ENCODE data around the gene SNAI1. TPM values are rescaled to one million over a fixed set of nuclear protein-coding genes. Genes with fewer than 3 reads are reported as not detected.
A peak's percentile ranks its signal among the peaks of the same experiment; 100 is the strongest.

Gene SNAI1
- total RNA-seq, 3 donors from 2014 or later: 0.80 to 5.0 (median 4.3) TPM

DNA sequence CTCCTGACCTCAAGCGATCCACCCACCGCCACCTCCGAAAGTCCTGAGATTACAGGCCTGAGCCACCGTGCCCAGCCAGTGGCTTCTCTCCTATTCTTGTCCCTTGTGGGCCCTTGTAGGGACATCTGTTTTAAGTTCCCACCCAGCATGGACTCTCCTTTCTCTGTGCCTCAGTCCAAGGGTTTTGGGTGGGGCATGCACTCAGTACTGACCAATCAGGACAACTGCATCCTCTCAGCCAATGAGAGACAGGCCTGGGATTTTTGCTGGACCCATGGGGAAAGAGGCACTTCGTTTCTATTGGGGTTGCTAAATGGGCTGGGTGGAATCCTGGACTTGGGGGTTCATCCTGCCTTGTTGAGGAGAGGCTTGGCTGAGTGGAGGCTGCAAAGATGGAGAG, 34.4 kb downstream of the SNAI1 start:
- Histone ChIP-seq H3K4me1 (peaks cover 0 to 4% of the 10 kb centered on the region in 2 donors), H3K27ac (peak overlapping the region in 1 of 2 donors; percentile 48), H3K27me3 (no peaks in the 10 kb centered on the region), H3K9me3 (no peaks in the 10 kb centered on the region), H3K4me3 (no peak overlapping the region), H3K36me3 (no peaks in the 10 kb centered on the region)
- TF ChIP-seq POLR2AphosphoS5 (IDR thresholded peaks at IDR 0.05) (no peak), POLR2A (IDR thresholded peaks at IDR 0.05) (no peak)
- TF ChIP-seq, protein P1, sequence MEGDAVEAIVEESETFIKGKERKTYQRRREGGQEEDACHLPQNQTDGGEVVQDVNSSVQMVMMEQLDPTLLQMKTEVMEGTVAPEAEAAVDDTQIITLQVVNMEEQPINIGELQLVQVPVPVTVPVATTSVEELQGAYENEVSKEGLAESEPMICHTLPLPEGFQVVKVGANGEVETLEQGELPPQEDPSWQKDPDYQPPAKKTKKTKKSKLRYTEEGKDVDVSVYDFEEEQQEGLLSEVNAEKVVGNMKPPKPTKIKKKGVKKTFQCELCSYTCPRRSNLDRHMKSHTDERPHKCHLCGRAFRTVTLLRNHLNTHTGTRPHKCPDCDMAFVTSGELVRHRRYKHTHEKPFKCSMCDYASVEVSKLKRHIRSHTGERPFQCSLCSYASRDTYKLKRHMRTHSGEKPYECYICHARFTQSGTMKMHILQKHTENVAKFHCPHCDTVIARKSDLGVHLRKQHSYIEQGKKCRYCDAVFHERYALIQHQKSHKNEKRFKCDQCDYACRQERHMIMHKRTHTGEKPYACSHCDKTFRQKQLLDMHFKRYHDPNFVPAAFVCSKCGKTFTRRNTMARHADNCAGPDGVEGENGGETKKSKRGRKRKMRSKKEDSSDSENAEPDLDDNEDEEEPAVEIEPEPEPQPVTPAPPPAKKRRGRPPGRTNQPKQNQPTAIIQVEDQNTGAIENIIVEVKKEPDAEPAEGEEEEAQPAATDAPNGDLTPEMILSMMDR (IDR thresholded peaks at IDR 0.05): no peak
- DNase-seq (ENCODE audit: low spot score in 2 of 2): no peak
- intact Hi-C loops (cut with DNase I; ENCODE audit: low total_unique reads): no loop called here

DNA sequence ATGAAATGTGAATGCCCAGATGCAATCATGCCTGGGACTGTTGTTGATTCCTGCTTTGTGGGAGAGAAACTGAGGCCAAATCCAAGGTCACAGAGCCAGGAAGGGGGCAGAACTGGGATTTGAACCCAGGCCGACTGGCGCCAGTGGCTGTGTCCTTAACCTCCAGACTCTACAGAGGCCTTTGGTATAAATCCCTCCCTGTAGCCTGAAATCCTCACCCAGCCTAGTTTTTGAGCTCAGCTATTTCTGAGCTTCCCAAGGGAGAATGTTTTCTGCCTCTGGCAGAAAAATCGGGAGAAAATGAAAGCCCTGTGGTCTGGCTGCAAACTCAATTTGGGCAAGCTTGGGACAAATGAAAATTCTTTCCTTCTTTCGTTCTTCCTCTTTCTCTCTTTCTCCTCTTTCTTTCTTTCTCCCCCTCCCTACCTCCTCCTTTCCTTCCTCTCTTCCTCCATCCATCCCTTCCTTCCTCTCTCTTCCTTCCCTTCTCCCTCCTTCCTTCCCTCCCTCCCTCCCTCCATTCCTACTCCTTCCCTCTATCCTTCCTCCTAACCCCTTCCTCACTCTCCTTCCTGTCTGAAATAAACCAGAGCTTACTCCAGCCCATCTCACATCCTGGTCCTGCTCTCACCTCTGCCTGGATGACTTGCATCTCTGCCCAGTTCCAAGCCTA, 34.9 kb downstream of the SNAI1 start:
- Histone ChIP-seq H3K9me3 (no peaks in the 10 kb centered on the region), H3K36me3 (no peaks in the 10 kb centered on the region), H3K27ac (peak overlapping the region; percentile 0 to 48), H3K27me3 (no peaks in the 10 kb centered on the region), H3K4me1 (peaks cover 0 to 4% of the 10 kb centered on the region in 2 donors), H3K4me3 (no peak overlapping the region)
- intact Hi-C loops (cut with DNase I; ENCODE audit: low total_unique reads): no loop called here
- TF ChIP-seq POLR2A (IDR thresholded peaks at IDR 0.05) (no peak), POLR2AphosphoS5 (IDR thresholded peaks at IDR 0.05) (no peak)
- TF ChIP-seq, protein P1 (IDR thresholded peaks at IDR 0.05): no peak
- DNase-seq (ENCODE audit: low spot score in 2 of 2): no peak

DNA sequence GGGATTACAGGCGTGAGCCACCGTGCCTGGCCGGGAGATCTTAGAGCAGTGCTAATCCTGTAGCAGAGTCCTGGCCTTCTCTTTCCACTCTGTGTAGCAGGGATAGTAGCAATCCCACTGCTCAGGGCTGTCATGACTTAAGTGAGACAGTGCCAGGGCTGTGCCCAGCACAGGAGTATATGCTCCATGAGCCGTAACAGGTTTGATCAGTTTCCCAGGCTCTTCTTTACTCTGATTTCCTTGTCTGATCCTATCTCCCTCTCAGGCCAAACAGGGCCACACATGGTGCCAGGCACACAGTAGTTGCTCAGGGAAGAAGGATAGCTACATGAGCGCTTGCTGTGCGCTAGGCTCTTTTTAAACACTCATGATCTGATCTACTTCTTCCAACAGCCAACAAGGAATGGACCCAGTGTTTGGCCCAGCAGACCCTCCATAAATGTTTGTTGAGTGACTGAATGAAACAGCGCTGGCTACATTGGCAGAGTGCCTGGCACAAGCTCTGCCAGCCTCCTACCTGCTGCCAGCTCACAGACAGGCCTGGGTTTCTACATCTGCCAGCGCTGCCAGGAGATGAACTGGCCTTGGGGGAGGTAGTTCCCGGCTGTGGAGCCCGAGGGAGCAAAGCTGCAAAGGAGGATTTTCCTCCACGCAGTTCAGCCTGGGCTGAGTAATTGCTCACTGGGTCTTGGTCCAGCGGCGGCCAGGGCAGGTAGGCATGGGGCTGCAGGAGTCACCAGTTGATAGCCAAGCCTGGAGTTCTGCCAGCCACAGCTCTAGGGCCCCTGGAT, 36.9 kb downstream of the SNAI1 start:
- DNase-seq (ENCODE audit: low spot score in 2 of 2): peak; percentile 68 to 81
- TF ChIP-seq POLR2AphosphoS5 (IDR thresholded peaks at IDR 0.05): no peak
- TF ChIP-seq POLR2A (IDR thresholded peaks at IDR 0.05): no peak
- TF ChIP-seq, protein P1 (IDR thresholded peaks at IDR 0.05): no peak
- H3K4me3 ChIP-seq: no peak overlapping the region
- H3K4me1 ChIP-seq: peaks cover 0 to 4% of the 10 kb centered on the region in 2 donors
- no peaks in the 10 kb centered on the region for H3K27me3 ChIP-seq
- peak overlapping the region; percentile 54 to 86 for H3K27ac ChIP-seq
- intact Hi-C loops (cut with DNase I; ENCODE audit: low total_unique reads): no loop called here
- H3K9me3 ChIP-seq: no peaks in the 10 kb centered on the region
- H3K36me3 ChIP-seq: no peaks in the 10 kb centered on the region

DNA sequence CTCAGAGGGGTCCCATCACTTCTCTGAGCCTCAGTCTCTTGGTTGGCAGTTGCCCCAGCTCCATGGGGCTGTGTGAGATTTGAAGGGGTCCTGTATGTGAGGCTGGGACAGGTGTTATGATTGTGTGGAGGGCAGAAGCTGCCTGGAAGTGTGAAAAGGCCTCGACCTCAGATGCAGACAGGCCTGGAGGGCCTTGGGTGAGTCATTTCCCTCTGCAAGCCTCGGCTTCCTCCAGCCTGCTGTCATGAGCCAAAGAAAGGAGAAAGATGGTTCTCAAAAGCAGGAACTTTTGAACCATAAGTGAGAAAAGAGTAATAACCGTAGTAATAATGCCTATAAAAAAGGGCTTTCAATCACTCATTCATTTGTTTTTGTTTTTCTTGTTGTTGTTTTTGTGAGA, 37.5 kb downstream of the SNAI1 start:
- Histone ChIP-seq H3K4me3 (no peak overlapping the region), H3K27ac (peak overlapping the region; percentile 54 to 86), H3K27me3 (no peaks in the 10 kb centered on the region), H3K36me3 (no peaks in the 10 kb centered on the region), H3K4me1 (peaks cover 0 to 4% of the 10 kb centered on the region in 2 donors), H3K9me3 (no peaks in the 10 kb centered on the region)
- TF ChIP-seq, protein P1 (IDR thresholded peaks at IDR 0.05): no peak
- TF ChIP-seq POLR2AphosphoS5 (IDR thresholded peaks at IDR 0.05) (no peak), POLR2A (IDR thresholded peaks at IDR 0.05) (no peak)
- no peak for DNase-seq (ENCODE audit: low spot score in 2 of 2)
- intact Hi-C loops (cut with DNase I; ENCODE audit: low total_unique reads): no loop called here

DNA sequence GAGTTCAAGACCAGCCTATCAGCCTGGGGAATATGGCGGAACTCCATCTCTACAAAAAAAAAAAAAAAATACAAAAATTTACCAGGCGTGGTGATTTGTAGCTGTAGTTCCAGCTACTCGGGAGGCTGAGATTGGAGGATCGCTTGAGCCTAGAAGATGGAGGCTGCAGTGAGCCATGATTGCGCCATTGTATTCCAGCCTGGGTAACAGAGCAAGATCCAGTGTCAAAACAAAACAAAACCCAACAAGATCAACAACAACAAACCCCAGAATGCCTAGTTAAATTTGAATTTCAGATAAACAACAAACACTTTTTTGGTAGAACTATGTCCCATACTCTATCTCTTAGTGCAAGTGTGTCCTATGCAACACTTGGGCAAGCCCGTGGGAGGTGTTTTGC, 39.9 kb downstream of the SNAI1 start:
- Histone ChIP-seq H3K27ac (no peak overlapping the region), H3K4me1 (peaks cover 0 to 4% of the 10 kb centered on the region in 2 donors), H3K27me3 (no peaks in the 10 kb centered on the region), H3K9me3 (no peaks in the 10 kb centered on the region), H3K4me3 (no peak overlapping the region), H3K36me3 (no peaks in the 10 kb centered on the region)
- intact Hi-C loops (cut with DNase I; ENCODE audit: low total_unique reads): no loop called here
- no peak for TF ChIP-seq POLR2AphosphoS5 (IDR thresholded peaks at IDR 0.05)
- no peak for TF ChIP-seq POLR2A (IDR thresholded peaks at IDR 0.05)
- TF ChIP-seq, protein P1 (IDR thresholded peaks at IDR 0.05): no peak
- no peak for DNase-seq (ENCODE audit: low spot score in 2 of 2)

Measured in breast epithelium (tissue), 4 donors.